GM23338 (cell line): Measurements from ENCODE around the gene RNF121. TPM values are rescaled to one million over a fixed set of nuclear protein-coding genes. Genes with fewer than 3 reads are reported as not detected.
"Not testable (repeated sequence)": the region's sequence is repeated elsewhere in the genome, so short reads cannot be mapped to it uniquely, and the experiment has no call there.

Experiments used
- ATAC-seq: fragments of 200-7000 bp; cut with Tn5 transposase; 3 replicates; pipeline ENCODE4 v1.9.1; 2020
- DNase-seq: peaks from one replicate; pipeline ENCODE4 v3.0.0-alpha.2; 2015; ENCODE audit warnings: low spot score
- H2AFZ ChIP-seq: fragments of 200-600 bp; sonication (generic); 2 replicates; pipeline ENCODE4 v1.8.0; 2016; ENCODE audit warnings: antibody characterized with exemption, mild to moderate bottlenecking, moderate library complexity
- H3F3A ChIP-seq: fragments of 200-600 bp; sonication (generic); replicated peaks from 2 replicates; pipeline ENCODE4 v1.8.0; 2017; ENCODE audit warnings: antibody characterized with exemption, mixed run types, low read depth
- H3K27ac ChIP-seq: fragments of 200-600 bp; sonication (generic); 2 replicates; pipeline ENCODE4 v1.6.1; 2016; ENCODE audit warnings: low read depth
- H3K27me3 ChIP-seq: fragments of 200-600 bp; sonication (generic); 2 replicates; pipeline ENCODE4 v1.8.0; 2016; ENCODE audit warnings: mild to moderate bottlenecking, mixed run types, moderate library complexity; ENCODE audit not compliant: insufficient read depth
- H3K36me3 ChIP-seq: fragments of 200-600 bp; sonication (generic); 2 replicates; pipeline ENCODE4 v1.8.0; 2016; ENCODE audit warnings: mild to moderate bottlenecking; ENCODE audit not compliant: insufficient read depth
- H3K4me1 ChIP-seq: fragments of 200-600 bp; sonication (generic); 2 replicates; pipeline ENCODE4 v1.8.0; 2016; ENCODE audit warnings: mild to moderate bottlenecking, moderate library complexity; ENCODE audit not compliant: insufficient read depth
- H3K4me2 ChIP-seq: fragments of 200-600 bp; sonication (generic); 2 replicates; pipeline ENCODE4 v1.7.1; 2017; ENCODE audit warnings: mixed run types
- H3K4me3 ChIP-seq: fragments of 200-600 bp; sonication (generic); 2 replicates; pipeline ENCODE4 v1.6.1; 2016; ENCODE audit warnings: mixed run types
- H3K79me2 ChIP-seq: fragments of 200-600 bp; sonication (generic); replicated peaks from 2 replicates; pipeline ENCODE4 v1.8.0; 2017; ENCODE audit warnings: mild to moderate bottlenecking; ENCODE audit not compliant: insufficient read depth
- H3K9me2 ChIP-seq: fragments of 200-600 bp; sonication (generic); 2 replicates; pipeline ENCODE4 v1.8.0; 2017; ENCODE audit not compliant: insufficient read depth
- H4K20me1 ChIP-seq: fragments of 200-600 bp; sonication (generic); replicated peaks from 2 replicates; pipeline ENCODE4 v1.8.0; 2017; ENCODE audit warnings: mild to moderate bottlenecking; ENCODE audit not compliant: insufficient read depth
- H3K27ac Mint-ChIP-seq: 2 replicates; pipeline ENCODE4 v1.8.0; 2020; ENCODE audit warnings: inconsistent platforms, mild to moderate bottlenecking, moderate library complexity, mixed read lengths
- H3K27me3 Mint-ChIP-seq: 3 replicates; pipeline ENCODE4 v1.8.0; 2022; ENCODE audit warnings: low read depth, mild to moderate bottlenecking, moderate library complexity, mixed read lengths, inconsistent platforms; ENCODE audit not compliant: insufficient read depth, poor library complexity
- H3K36me3 Mint-ChIP-seq: 3 replicates; pipeline ENCODE4 v1.8.0; 2021; ENCODE audit warnings: low read depth, mild to moderate bottlenecking, inconsistent platforms, moderate library complexity, mixed read lengths
- H3K4me1 Mint-ChIP-seq: 3 replicates; pipeline ENCODE4 v1.8.0; 2020; ENCODE audit warnings: mild to moderate bottlenecking, inconsistent platforms, mixed read lengths
- H3K4me3 Mint-ChIP-seq: 3 replicates; pipeline ENCODE4 v1.8.0; 2021; ENCODE audit warnings: moderate library complexity, mild to moderate bottlenecking, inconsistent platforms, mixed read lengths
- H3K9me3 Mint-ChIP-seq: 3 replicates; pipeline ENCODE4 v1.8.0; 2020; ENCODE audit warnings: moderate library complexity, mild to moderate bottlenecking, inconsistent platforms, mixed read lengths
- CREB1 ChIP-seq: fragments of 250-450 bp; sonication (Bioruptor Pico); IDR thresholded peaks from 2 replicates; pipeline ENCODE4 v1.5.0; 2020; ENCODE audit warnings: low read depth, mild to moderate bottlenecking, moderate library complexity
- CTCF ChIP-seq, 2 experiments: fragments of 200-600 bp in 1 of 2; sonication (generic) in 1 of 2; conservative IDR thresholded peaks; 2 replicates each; pipeline versions ENCODE4 v1.5.1 to v1.6.1; 2016 to 2017; ENCODE audit warnings: antibody characterized with exemption in 2 of 2, low read depth in 2 of 2, mild to moderate bottlenecking in 2 of 2, moderate library complexity in 1 of 2
- ETS1 ChIP-seq: IDR thresholded peaks from 2 replicates; pipeline ENCODE4 v1.6.1; 2016; ENCODE audit warnings: antibody characterized with exemption
- EZH2 ChIP-seq: fragments of 200-600 bp; sonication (generic); IDR thresholded peaks from one replicate; pipeline ENCODE4 v1.8.0; 2017; ENCODE audit warnings: antibody characterized with exemption, mild to moderate bottlenecking, low read depth; ENCODE audit not compliant: unreplicated experiment
- EZH2phosphoT487 ChIP-seq: fragments of 200-600 bp; sonication (generic); IDR thresholded peaks from one replicate; pipeline ENCODE4 v1.8.1; 2018; ENCODE audit warnings: antibody characterized with exemption; ENCODE audit not compliant: unreplicated experiment
- JUNB ChIP-seq: IDR thresholded peaks from one replicate; pipeline ENCODE4 v1.6.1; 2016; ENCODE audit warnings: antibody characterized with exemption; ENCODE audit not compliant: unreplicated experiment
- NANOG ChIP-seq: IDR thresholded peaks from 2 replicates; pipeline ENCODE4 v1.6.1; 2016; ENCODE audit warnings: antibody characterized with exemption, borderline replicate concordance
- POLR2AphosphoS5 ChIP-seq: IDR thresholded peaks from 2 replicates; pipeline ENCODE4 v1.6.1; 2016; ENCODE audit warnings: antibody characterized with exemption, low read depth
- REST ChIP-seq: IDR thresholded peaks from one replicate; pipeline ENCODE4 v1.6.1; 2018; ENCODE audit warnings: antibody characterized with exemption; ENCODE audit not compliant: unreplicated experiment
- STAT1 ChIP-seq: IDR thresholded peaks from one replicate; pipeline ENCODE4 v1.6.1; 2016; ENCODE audit warnings: antibody characterized with exemption; ENCODE audit not compliant: unreplicated experiment
- ZNF114 ChIP-seq: fragments of 250-450 bp; sonication (Bioruptor Pico); IDR thresholded peaks from 2 replicates; pipeline ENCODE4 v1.5.0; 2020; ENCODE audit warnings: mild to moderate bottlenecking, moderate library complexity
- ZNF331 ChIP-seq: fragments of 250-450 bp; sonication (Bioruptor Pico); IDR thresholded peaks from 2 replicates; pipeline ENCODE4 v1.5.0; 2020; ENCODE audit warnings: low read depth, mild to moderate bottlenecking, moderate library complexity
- polyA plus RNA-seq: library from polyadenylated mRNA; unstranded; fragments of >200 nt; fragmentation: Nextera tagmentation; extraction: Ambion mirVana; gene quantifications from 2 replicates; pipeline ENCODE4 v1.2.1, GENCODE V29; 2016
- total RNA-seq: library from RNA; depleted of rRNA; stranded (reverse); fragments of >200 nt; shearing (Covaris generic); gene quantifications from 2 replicates; pipeline ENCODE4 v1.2.3, GENCODE V29; 2014

RNF121 gene
- total and polyA plus RNA-seq, 2 experiments from 2014 or later = 7.8 to 37.7 TPM

GRCh38 chr11:71895961-71896360 lies 32.9 kb upstream of the RNF121 start (continued):
- TF ChIP-seq REST (no peak), ZNF331 (no peak), NANOG (no peak), CREB1 (CRISPR knock-in tag) (no peak)

DNA sequence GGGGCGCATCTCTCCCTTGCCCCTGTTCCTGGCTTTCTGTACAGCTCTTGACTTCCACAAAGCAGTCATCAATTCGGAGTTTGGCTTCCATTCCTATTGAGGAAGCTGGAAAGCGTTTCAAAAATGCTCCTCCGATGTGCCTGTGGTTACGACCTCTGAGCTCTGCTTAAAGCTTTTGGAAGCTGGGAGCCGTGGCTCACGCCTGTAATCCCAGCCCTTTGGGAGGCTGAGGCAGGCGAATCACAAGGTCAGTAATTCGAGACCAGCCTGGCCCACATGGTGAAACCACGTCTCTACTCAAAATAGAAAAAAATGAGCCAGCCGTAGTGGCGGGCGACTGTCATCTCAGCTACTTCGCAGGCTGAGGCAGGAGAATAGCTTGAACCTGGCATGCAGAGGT lies 27.7 kb upstream of the RNF121 start:
- not testable (repeated sequence) for H2AFZ ChIP-seq, ATAC-seq, H3K79me2 ChIP-seq, H3K27ac ChIP-seq, H3K4me2 ChIP-seq, H3K4me3 ChIP-seq, H4K20me1 ChIP-seq, H3K4me1 ChIP-seq, H3K4me1 Mint-ChIP-seq, H3K27me3 ChIP-seq, H3K36me3 ChIP-seq, H3K27me3 Mint-ChIP-seq, H3K9me2 ChIP-seq, H3K27ac Mint-ChIP-seq, H3K4me3 Mint-ChIP-seq, H3K9me3 Mint-ChIP-seq, H3F3A ChIP-seq
- H3K36me3 Mint-ChIP-seq = peaks cover 36% of the 10 kb centered on the region; the same call in 2 of the 3 replicates
- DNase-seq = peak; percentile 21

GRCh38 chr11:71908218-71908617 lies 20.6 kb upstream of the RNF121 start:
- H3K4me3 ChIP-seq = no peak overlapping the region
- no peak overlapping the region for H3K4me3 Mint-ChIP-seq
- no peaks in the 10 kb centered on the region for H3F3A ChIP-seq
- H2AFZ ChIP-seq = no peak overlapping the region
- H4K20me1 ChIP-seq = no peaks in the 10 kb centered on the region
- peaks cover 24% of the 10 kb centered on the region; the same call in 2 of the 3 replicates for H3K36me3 Mint-ChIP-seq
- no peak for ATAC-seq
- no peaks in the 10 kb centered on the region for H3K79me2 ChIP-seq
- no peak overlapping the region for H3K4me2 ChIP-seq
- no peak overlapping the region for H3K27ac ChIP-seq
- H3K4me1 Mint-ChIP-seq = peaks cover 7% of the 10 kb centered on the region; the same call in 2 of the 3 replicates
- no peak for DNase-seq
- H3K27me3 Mint-ChIP-seq = no peaks in the 10 kb centered on the region
- H3K27me3 ChIP-seq = no peaks in the 10 kb centered on the region
- H3K9me3 Mint-ChIP-seq = no peaks in the 10 kb centered on the region
- no peaks in the 10 kb centered on the region for H3K9me2 ChIP-seq
- no peaks in the 10 kb centered on the region for H3K4me1 ChIP-seq
- no peaks in the 10 kb centered on the region for H3K36me3 ChIP-seq
- no peak overlapping the region for H3K27ac Mint-ChIP-seq
- TF ChIP-seq POLR2AphosphoS5 (no peak), CREB1 (CRISPR knock-in tag) (no peak), REST (no peak), EZH2 (no peak), NANOG (no peak), EZH2phosphoT487 (no peak), ZNF331 (no peak), ZNF114 (no peak), JUNB (no peak), STAT1 (no peak), CTCF (conservative IDR thresholded peaks at IDR 0.05; ENCODE audit: low read depth in 2 of 2) (no peak), ETS1 (no peak)
